PC-3 (cell line): ENCODE measurements around the gene LNPEP. TPM values are rescaled to one million over a fixed set of nuclear protein-coding genes. Genes with fewer than 3 reads are reported as not detected.

Source experiments
- ATAC-seq: fragments of 200-7000 bp; cut with Tn5 transposase; 2 replicates; pipeline ENCODE4 v1.9.1; 2020; ENCODE audit warnings: mild to moderate bottlenecking, moderate library complexity
- BruUV-seq: library from RNA; stranded (reverse); fragments of 400-500 nt; replicated peaks from 2 replicates; lab custom pipeline; 2021; lab: Mats Ljungman, UMichigan
- CTCF ChIA-PET: fragments of 300-600 bp; sonication (Branson Sonifier 250); formaldehyde crosslinking; loops from one replicate; lab custom pipeline; 2022; ENCODE audit warnings: antibody characterized with exemption; lab: Charles Lee
- POLR2A ChIA-PET: fragments of 300-600 bp; sonication (Branson Sonifier 250); formaldehyde crosslinking; loops from one replicate; lab custom pipeline; 2022; ENCODE audit warnings: antibody characterized with exemption; ENCODE audit not compliant: unreplicated experiment; lab: Charles Lee
- DNase-seq: peaks from one replicate; pipeline ENCODE4 v3.0.0-alpha.2; 2015
- H2AFZ ChIP-seq: fragments of 300-600 bp; sonication (generic); 2 replicates; pipeline ENCODE4 v1.6.0; 2016; ENCODE audit warnings: antibody characterized with exemption, low read length
- H3F3A ChIP-seq: fragments of 300-600 bp; sonication (generic); one replicate; pipeline ENCODE4 v1.6.0; 2017; ENCODE audit warnings: antibody characterized with exemption, low read length, control low read depth, mild to moderate bottlenecking; ENCODE audit not compliant: unreplicated experiment
- H3K27ac ChIP-seq: fragments of 300-600 bp; sonication (generic); 2 replicates; pipeline ENCODE4 v1.5.1; 2016; ENCODE audit warnings: mild to moderate bottlenecking, low read length
- H3K27me3 ChIP-seq: fragments of 300-600 bp; sonication (generic); 2 replicates; pipeline ENCODE4 v1.6.1; 2016; ENCODE audit warnings: low read length, mixed read lengths
- H3K36me3 ChIP-seq: fragments of 300-600 bp; sonication (generic); 2 replicates; pipeline ENCODE4 v1.6.1; 2016; ENCODE audit warnings: low read depth, mixed run types, low read length, mixed read lengths
- H3K4me1 ChIP-seq: fragments of 300-600 bp; sonication (generic); 2 replicates; pipeline ENCODE4 v1.5.1; 2016; ENCODE audit warnings: low read length; ENCODE audit not compliant: insufficient read depth
- H3K4me2 ChIP-seq: fragments of 300-600 bp; sonication (generic); 2 replicates; pipeline ENCODE4 v1.6.0; 2016; ENCODE audit warnings: low read length
- H3K4me3 ChIP-seq: fragments of 300-600 bp; sonication (generic); 2 replicates; pipeline ENCODE4 v1.5.1; 2016; ENCODE audit warnings: mild to moderate bottlenecking, low read length, mixed read lengths
- H3K79me2 ChIP-seq: fragments of 300-600 bp; sonication (generic); 2 replicates; pipeline ENCODE4 v1.6.1; 2017; ENCODE audit warnings: low read length, mixed read lengths
- H3K9ac ChIP-seq: fragments of 300-600 bp; sonication (generic); 2 replicates; pipeline ENCODE4 v1.6.0; 2016; ENCODE audit warnings: mild to moderate bottlenecking, low read length
- H3K9me2 ChIP-seq: fragments of 300-600 bp; sonication (generic); replicated peaks from 2 replicates; pipeline ENCODE4 v1.6.1; 2016; ENCODE audit warnings: mixed run types, low read length, mixed read lengths
- H3K9me3 ChIP-seq: fragments of 300-600 bp; sonication (generic); 2 replicates; pipeline ENCODE4 v1.6.1; 2016; ENCODE audit warnings: low read length, mixed read lengths
- H4K20me1 ChIP-seq: fragments of 300-600 bp; sonication (generic); 2 replicates; pipeline ENCODE4 v1.6.1; 2016; ENCODE audit warnings: low read length, mixed read lengths
- EZH2 ChIP-seq: fragments of 300-600 bp; sonication (generic); IDR thresholded peaks from one replicate; pipeline ENCODE4 v1.6.1; 2017; ENCODE audit warnings: antibody characterized with exemption, mild to moderate bottlenecking, low read length; ENCODE audit not compliant: unreplicated experiment
- EZH2phosphoT487 ChIP-seq: fragments of 300-600 bp; sonication (generic); IDR thresholded peaks from 2 replicates; pipeline ENCODE4 v1.6.1; 2018; ENCODE audit warnings: mild to moderate bottlenecking, antibody characterized with exemption, low read length, borderline replicate concordance
- intact Hi-C: fragments of 100-400 bp; cut with micrococcal nuclease; formaldehyde crosslinking; loops from 2 replicates; pipeline ENCODE4 v1.9.0; 2023
- total RNA-seq: library from RNA; depleted of rRNA; stranded (reverse); fragments of >200 nt; gene quantifications from 2 replicates; pipeline ENCODE4 v1.2.3, GENCODE V29; 2014
- TF ChIP-seq, protein P1 (sequence below): fragments of 300-600 bp; sonication (generic); conservative IDR thresholded peaks from 2 replicates; pipeline ENCODE4 v1.5.1; 2017; ENCODE audit warnings: antibody characterized with exemption, low read depth, mild to moderate bottlenecking, low read length

Gene LNPEP
- total RNA-seq, 1 experiment from 2014 or later, result 11.1 TPM

DNA sequence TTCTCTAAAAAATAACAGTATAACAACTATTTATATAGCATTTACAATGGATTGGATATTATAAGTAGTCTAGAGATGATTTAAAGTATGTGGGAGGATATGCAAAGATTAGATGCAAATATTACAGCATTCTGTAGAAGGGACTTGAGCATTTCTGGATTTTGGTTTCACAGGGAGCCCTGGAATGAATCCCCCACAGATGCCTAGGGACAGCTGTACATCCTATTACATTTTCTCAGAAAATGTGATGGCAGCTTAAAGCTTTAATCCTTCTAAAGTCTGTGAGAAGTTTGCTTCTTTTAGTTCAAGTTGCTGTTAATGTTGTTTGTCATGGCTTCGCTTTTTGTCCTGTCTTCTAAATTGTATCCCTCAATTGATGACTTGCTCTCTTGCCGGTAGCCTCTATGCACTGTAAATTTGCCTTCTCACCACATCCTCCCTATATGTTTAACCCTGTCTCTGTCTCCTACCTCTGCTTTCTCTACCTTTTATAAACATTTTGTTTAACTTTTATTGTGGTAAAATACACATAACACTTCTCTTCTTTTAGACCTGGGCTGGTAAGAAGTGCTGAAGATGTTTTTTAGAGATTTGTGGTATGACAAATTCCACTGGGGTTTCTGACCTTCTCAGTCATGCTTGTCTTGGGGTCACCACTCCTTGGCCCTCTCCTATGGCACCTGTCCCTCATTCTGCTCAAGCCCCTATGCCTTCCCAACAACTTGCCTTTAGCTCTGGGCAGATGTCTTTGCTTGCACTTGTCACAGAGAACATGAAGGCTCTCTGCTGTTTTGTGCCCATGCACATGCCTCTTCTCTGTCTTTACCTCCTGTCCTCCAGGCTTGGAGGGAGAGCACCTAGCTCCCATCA, 37.9 kb downstream of the LNPEP start:
- H3K4me2 ChIP-seq, result no peak overlapping the region
- H3F3A ChIP-seq, result no peaks in the 10 kb centered on the region
- H3K27ac ChIP-seq, result no peak overlapping the region
- CTCF ChIA-PET, result no interaction called here
- intact Hi-C loops, result no loop called here
- H3K27me3 ChIP-seq, result no peaks in the 10 kb centered on the region
- BruUV-seq, result no TSS peak
- no peaks in the 10 kb centered on the region for H3K9me3 ChIP-seq
- H3K4me1 ChIP-seq, result no peaks in the 10 kb centered on the region
- ATAC-seq (no peak), DNase-seq (no peak)
- no peaks in the 10 kb centered on the region for H3K36me3 ChIP-seq
- no peaks in the 10 kb centered on the region for H4K20me1 ChIP-seq
- no peaks in the 10 kb centered on the region for H3K9me2 ChIP-seq
- TF ChIP-seq EZH2 (no peak), EZH2phosphoT487 (no peak)
- TF ChIP-seq, protein P1, sequence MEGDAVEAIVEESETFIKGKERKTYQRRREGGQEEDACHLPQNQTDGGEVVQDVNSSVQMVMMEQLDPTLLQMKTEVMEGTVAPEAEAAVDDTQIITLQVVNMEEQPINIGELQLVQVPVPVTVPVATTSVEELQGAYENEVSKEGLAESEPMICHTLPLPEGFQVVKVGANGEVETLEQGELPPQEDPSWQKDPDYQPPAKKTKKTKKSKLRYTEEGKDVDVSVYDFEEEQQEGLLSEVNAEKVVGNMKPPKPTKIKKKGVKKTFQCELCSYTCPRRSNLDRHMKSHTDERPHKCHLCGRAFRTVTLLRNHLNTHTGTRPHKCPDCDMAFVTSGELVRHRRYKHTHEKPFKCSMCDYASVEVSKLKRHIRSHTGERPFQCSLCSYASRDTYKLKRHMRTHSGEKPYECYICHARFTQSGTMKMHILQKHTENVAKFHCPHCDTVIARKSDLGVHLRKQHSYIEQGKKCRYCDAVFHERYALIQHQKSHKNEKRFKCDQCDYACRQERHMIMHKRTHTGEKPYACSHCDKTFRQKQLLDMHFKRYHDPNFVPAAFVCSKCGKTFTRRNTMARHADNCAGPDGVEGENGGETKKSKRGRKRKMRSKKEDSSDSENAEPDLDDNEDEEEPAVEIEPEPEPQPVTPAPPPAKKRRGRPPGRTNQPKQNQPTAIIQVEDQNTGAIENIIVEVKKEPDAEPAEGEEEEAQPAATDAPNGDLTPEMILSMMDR, result no peak
- no peak overlapping the region for H2AFZ ChIP-seq
- H3K9ac ChIP-seq, result no peak overlapping the region
- peaks cover 10% of the 10 kb centered on the region; the same call in 1 of the 2 replicates for H3K79me2 ChIP-seq
- no peak overlapping the region for H3K4me3 ChIP-seq
- POLR2A ChIA-PET, result no interaction called here

DNA sequence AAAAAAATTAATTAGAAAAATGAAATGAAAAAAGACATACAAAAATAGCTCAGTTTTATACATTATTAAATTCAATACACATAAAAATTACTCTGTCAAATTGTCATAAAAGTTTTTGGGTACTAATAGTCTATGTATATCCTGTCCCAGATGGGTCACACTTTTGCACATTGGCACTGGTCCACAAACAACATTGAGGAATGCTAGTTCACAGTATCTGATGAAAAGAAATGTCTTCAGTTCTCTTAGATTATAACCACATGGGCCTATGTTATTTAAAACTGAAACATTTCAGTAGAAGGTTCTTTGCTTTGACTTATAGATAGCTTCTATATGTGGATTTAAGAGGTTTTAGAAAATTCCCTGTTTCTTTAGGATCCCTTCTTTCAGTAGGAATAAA, 39.8 kb downstream of the LNPEP start:
- CTCF ChIA-PET, result no interaction called here

More for the DNA sequence above, 39.8 kb downstream of the LNPEP start:
- no peaks in the 10 kb centered on the region for H3F3A ChIP-seq
- POLR2A ChIA-PET, result interaction anchor here (0.6 kb wide), 1 partner anchor 648 kb away, joined by 6 read pairs; no protein-coding TSS in a partner anchor
- no peak overlapping the region for H3K9ac ChIP-seq
- H3K4me2 ChIP-seq, result no peak overlapping the region
- H3K9me2 ChIP-seq, result no peaks in the 10 kb centered on the region
- 0 out of 2 replicates have a peak, but pooled peaks cover 5% of the 10 kb centered on the region for H3K79me2 ChIP-seq
- intact Hi-C loops, result no loop called here
- H3K36me3 ChIP-seq, result 0 out of 2 replicates have a peak, but pooled peaks cover 4% of the 10 kb centered on the region
- BruUV-seq, result no TSS peak
- ATAC-seq, result no peak
- H3K27me3 ChIP-seq, result no peaks in the 10 kb centered on the region
- no peaks in the 10 kb centered on the region for H3K4me1 ChIP-seq
- no peak for DNase-seq
- TF ChIP-seq EZH2phosphoT487, result no peak
- TF ChIP-seq, protein P1, result no peak
- TF ChIP-seq EZH2, result no peak
- no peaks in the 10 kb centered on the region for H4K20me1 ChIP-seq
- H3K4me3 ChIP-seq, result no peak overlapping the region
- no peaks in the 10 kb centered on the region for H3K9me3 ChIP-seq
- H2AFZ ChIP-seq, result no peak overlapping the region
- H3K27ac ChIP-seq, result no peak overlapping the region
